ENCODE results near the gene MDP1.

MDP1 gene

DNA sequence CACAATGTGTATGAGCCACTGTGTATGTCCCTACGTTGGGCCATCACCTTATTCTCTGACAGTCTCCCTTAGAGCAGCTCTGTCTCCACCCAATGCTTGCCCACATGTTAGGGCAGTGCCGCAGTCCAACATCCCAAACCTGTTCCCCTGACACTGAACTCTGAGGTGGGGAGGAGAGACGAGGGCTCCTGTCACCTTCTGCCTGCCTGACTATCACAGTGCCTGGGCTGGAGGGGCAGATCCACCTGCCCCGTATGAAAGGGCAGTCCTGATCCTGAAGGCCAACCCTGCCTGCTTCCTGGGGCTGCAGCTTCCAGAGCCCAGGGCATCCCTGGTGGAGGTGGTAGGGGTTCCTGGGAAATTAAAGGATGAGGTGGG, 44.9 kb upstream of the MDP1 start:
- Histone ChIP-seq H3K4me3 (ENCODE audit: low read length) (no peak overlapping the region), H3K4me1 (ENCODE audit: low read length) (no peaks in the 10 kb centered on the region), H3K27ac (ENCODE audit: low read length) (no peak overlapping the region), H3K27me3 (replicated peaks; ENCODE audit: insufficient read depth, low read length) (no peaks in the 10 kb centered on the region), H3K9me2 (replicated peaks; ENCODE audit: insufficient read depth, low read length) (no peaks in the 10 kb centered on the region), H3F3A (ENCODE audit: insufficient read depth, low read length) (no peaks in the 10 kb centered on the region), H3K9ac (ENCODE audit: low read length) (no peak overlapping the region), H3K79me2 (ENCODE audit: low read length) (no peaks in the 10 kb centered on the region), H3K4me2 (ENCODE audit: low read depth, low read length) (no peak overlapping the region), H4K20me1 (ENCODE audit: insufficient read depth, low read length) (no peaks in the 10 kb centered on the region), H3K9me3 (replicated peaks; ENCODE audit: insufficient read depth, low read length) (no peaks in the 10 kb centered on the region), H2AFZ (ENCODE audit: low read length) (no peak overlapping the region), H3K36me3 (replicated peaks; ENCODE audit: insufficient read depth, low read length) (no peaks in the 10 kb centered on the region)
- TF ChIP-seq EZH2phosphoT487 (IDR thresholded peaks at IDR 0.05; ENCODE audit: low read length) (no peak), EZH2 (optimal IDR thresholded peaks at IDR 0.05; ENCODE audit: low read depth, low read length) (no peak)
- TF ChIP-seq, protein P1, sequence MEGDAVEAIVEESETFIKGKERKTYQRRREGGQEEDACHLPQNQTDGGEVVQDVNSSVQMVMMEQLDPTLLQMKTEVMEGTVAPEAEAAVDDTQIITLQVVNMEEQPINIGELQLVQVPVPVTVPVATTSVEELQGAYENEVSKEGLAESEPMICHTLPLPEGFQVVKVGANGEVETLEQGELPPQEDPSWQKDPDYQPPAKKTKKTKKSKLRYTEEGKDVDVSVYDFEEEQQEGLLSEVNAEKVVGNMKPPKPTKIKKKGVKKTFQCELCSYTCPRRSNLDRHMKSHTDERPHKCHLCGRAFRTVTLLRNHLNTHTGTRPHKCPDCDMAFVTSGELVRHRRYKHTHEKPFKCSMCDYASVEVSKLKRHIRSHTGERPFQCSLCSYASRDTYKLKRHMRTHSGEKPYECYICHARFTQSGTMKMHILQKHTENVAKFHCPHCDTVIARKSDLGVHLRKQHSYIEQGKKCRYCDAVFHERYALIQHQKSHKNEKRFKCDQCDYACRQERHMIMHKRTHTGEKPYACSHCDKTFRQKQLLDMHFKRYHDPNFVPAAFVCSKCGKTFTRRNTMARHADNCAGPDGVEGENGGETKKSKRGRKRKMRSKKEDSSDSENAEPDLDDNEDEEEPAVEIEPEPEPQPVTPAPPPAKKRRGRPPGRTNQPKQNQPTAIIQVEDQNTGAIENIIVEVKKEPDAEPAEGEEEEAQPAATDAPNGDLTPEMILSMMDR (IDR thresholded peaks at IDR 0.05; ENCODE audit: low read length), result no peak
- DNase-seq, result no peak

DNA sequence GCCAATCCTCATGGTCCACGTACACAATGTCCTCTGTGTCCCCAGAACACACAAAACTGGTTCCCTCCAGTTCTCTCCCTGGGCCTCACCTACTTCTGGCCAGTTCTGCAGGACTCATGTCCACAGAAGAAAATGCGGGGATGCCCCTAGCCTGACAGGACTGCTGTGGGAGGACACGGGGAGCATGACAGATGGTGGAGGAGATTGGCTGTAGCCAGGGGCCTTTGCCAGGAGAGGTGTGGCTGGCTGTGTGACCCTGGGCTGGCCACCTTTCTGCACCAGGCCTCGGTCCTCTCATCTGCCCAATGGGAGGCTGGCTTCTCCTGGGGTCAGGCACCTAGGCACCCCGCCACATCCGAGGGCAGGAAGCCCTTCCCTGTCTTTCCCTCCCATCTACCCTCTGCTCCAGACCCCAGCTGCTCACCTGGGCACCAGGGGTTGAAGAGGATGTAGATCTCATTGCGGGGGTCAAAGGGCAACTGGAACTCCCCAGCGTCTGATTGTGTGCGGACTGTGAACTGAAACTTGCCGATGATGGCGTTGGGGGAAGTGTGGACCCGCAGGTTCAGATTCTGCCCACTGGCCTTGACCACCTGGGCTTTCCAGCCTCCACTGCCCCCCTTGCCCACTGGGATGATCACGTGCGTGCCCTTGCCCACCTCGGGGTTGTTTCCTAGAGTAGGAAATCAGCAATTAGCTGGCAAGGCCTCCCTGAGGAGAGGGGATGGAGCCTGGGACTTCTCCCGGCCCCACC, 44.3 kb upstream of the MDP1 start:
- no peaks in the 10 kb centered on the region for H3K27me3 ChIP-seq (replicated peaks; ENCODE audit: insufficient read depth, low read length)
- no peak overlapping the region for H2AFZ ChIP-seq (ENCODE audit: low read length)
- H3F3A ChIP-seq (ENCODE audit: insufficient read depth, low read length), result no peaks in the 10 kb centered on the region
- no peaks in the 10 kb centered on the region for H3K9me2 ChIP-seq (replicated peaks; ENCODE audit: insufficient read depth, low read length)
- H3K36me3 ChIP-seq (replicated peaks; ENCODE audit: insufficient read depth, low read length), result no peaks in the 10 kb centered on the region
- DNase-seq, result no peak
- no peaks in the 10 kb centered on the region for H4K20me1 ChIP-seq (ENCODE audit: insufficient read depth, low read length)
- H3K9ac ChIP-seq (ENCODE audit: low read length), result no peak overlapping the region
- H3K4me3 ChIP-seq (ENCODE audit: low read length), result no peak overlapping the region
- no peak overlapping the region for H3K4me2 ChIP-seq (ENCODE audit: low read depth, low read length)
- no peaks in the 10 kb centered on the region for H3K9me3 ChIP-seq (replicated peaks; ENCODE audit: insufficient read depth, low read length)
- H3K27ac ChIP-seq (ENCODE audit: low read length), result no peak overlapping the region
- no peaks in the 10 kb centered on the region for H3K79me2 ChIP-seq (ENCODE audit: low read length)
- no peaks in the 10 kb centered on the region for H3K4me1 ChIP-seq (ENCODE audit: low read length)
- no peak for TF ChIP-seq EZH2phosphoT487 (IDR thresholded peaks at IDR 0.05; ENCODE audit: low read length)
- TF ChIP-seq, protein P1 (IDR thresholded peaks at IDR 0.05; ENCODE audit: low read length), result no peak
- TF ChIP-seq EZH2 (optimal IDR thresholded peaks at IDR 0.05; ENCODE audit: low read depth, low read length), result no peak

DNA sequence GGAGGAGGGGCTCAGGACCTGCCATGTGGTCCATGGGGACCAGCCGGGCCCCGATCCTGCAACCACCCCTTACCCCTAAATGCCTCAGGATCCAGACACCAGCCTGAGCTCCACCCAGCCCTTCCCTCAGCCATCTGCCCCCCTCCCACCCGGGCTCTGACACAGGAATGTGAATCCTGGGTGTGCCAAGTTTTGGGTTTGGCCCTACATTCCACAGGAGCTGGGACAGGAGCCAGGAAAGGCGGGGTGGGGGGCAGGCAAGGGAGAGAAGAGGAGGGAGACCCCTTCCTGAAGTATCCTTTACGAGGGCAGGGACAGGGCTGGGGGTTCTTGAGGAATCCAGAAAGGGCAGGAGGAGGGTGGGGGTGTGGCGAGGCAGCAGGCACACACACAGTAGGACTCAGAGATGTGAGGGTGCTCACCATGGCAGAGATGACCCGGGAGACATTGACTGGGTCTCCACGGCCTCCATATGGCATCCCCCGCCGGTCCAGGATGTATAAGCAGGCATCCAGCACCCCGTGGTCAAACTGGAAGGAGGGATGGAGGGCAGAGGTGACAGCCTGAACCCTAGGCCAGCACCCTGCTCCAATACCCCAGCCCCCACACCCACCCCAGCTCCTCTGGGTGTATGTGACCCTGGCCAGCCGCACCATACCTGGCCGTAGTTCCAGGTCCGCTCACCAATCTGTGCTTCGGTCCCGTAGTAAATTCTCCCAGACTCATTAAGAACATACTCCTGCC, 43.6 kb upstream of the MDP1 start:
- Histone ChIP-seq H3K79me2 (ENCODE audit: low read length) (no peaks in the 10 kb centered on the region), H3K9ac (ENCODE audit: low read length) (no peak overlapping the region), H3K4me3 (ENCODE audit: low read length) (no peak overlapping the region), H2AFZ (ENCODE audit: low read length) (no peak overlapping the region), H3K9me3 (replicated peaks; ENCODE audit: insufficient read depth, low read length) (no peaks in the 10 kb centered on the region), H3K36me3 (replicated peaks; ENCODE audit: insufficient read depth, low read length) (no peaks in the 10 kb centered on the region), H3F3A (ENCODE audit: insufficient read depth, low read length) (no peaks in the 10 kb centered on the region), H4K20me1 (ENCODE audit: insufficient read depth, low read length) (no peaks in the 10 kb centered on the region), H3K9me2 (replicated peaks; ENCODE audit: insufficient read depth, low read length) (no peaks in the 10 kb centered on the region), H3K4me1 (ENCODE audit: low read length) (no peaks in the 10 kb centered on the region), H3K27ac (ENCODE audit: low read length) (no peak overlapping the region), H3K4me2 (ENCODE audit: low read depth, low read length) (no peak overlapping the region), H3K27me3 (replicated peaks; ENCODE audit: insufficient read depth, low read length) (no peaks in the 10 kb centered on the region)
- TF ChIP-seq EZH2phosphoT487 (IDR thresholded peaks at IDR 0.05; ENCODE audit: low read length) (no peak), EZH2 (optimal IDR thresholded peaks at IDR 0.05; ENCODE audit: low read depth, low read length) (no peak)
- TF ChIP-seq, protein P1 (IDR thresholded peaks at IDR 0.05; ENCODE audit: low read length), result no peak
- no peak for DNase-seq

Measured in MM.1S (cell line).